ENCODE results near the gene PBX3.

DNA sequence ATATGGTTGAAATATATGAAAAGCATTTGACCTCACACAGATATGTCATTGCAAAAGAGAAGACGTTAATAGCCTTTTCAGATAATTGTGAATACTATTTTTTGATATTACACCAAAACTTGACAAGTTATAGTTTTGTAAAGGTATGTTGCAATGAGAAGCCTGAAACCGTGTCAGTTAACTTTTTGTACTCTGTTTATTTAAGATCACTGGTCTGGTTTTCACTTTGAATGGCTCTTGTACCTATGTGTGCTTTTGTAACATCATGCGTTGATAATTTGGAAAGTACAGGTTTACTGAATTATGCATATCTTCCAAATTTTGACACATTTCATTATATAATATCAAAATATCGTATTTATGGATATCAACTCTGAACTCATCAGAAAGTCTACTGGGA, 177.2 kb downstream of the PBX3 start:
- TF ChIP-seq CTCF (IDR thresholded peaks at IDR 0.05; ENCODE audit: low read depth, low read length, poor library complexity, severe bottlenecking): no peak
- no peak for TF ChIP-seq EZH2phosphoT487 (IDR thresholded peaks at IDR 0.05; ENCODE audit: borderline replicate concordance, low read length)
